Mucosa of gallbladder (tissue), 1 donor: ENCODE results near the gene GEN1. TPM values are rescaled to one million over a fixed set of nuclear protein-coding genes. Genes with fewer than 3 reads are reported as not detected.

Source experiments
- DNase-seq: peaks from one replicate; pipeline ENCODE4 v3.0.0-alpha.2; 2020; ENCODE audit warnings: low spot score
- total RNA-seq: library from RNA; stranded (reverse); gene quantifications from one replicate; pipeline ENCODE4 v1.2.1, GENCODE V29; 2021
- donor health status: DM: no; HTN: no; CAD: no.

The GEN1 gene, protein sequence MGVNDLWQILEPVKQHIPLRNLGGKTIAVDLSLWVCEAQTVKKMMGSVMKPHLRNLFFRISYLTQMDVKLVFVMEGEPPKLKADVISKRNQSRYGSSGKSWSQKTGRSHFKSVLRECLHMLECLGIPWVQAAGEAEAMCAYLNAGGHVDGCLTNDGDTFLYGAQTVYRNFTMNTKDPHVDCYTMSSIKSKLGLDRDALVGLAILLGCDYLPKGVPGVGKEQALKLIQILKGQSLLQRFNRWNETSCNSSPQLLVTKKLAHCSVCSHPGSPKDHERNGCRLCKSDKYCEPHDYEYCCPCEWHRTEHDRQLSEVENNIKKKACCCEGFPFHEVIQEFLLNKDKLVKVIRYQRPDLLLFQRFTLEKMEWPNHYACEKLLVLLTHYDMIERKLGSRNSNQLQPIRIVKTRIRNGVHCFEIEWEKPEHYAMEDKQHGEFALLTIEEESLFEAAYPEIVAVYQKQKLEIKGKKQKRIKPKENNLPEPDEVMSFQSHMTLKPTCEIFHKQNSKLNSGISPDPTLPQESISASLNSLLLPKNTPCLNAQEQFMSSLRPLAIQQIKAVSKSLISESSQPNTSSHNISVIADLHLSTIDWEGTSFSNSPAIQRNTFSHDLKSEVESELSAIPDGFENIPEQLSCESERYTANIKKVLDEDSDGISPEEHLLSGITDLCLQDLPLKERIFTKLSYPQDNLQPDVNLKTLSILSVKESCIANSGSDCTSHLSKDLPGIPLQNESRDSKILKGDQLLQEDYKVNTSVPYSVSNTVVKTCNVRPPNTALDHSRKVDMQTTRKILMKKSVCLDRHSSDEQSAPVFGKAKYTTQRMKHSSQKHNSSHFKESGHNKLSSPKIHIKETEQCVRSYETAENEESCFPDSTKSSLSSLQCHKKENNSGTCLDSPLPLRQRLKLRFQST
- 8.6 TPM for total RNA-seq

DNA sequence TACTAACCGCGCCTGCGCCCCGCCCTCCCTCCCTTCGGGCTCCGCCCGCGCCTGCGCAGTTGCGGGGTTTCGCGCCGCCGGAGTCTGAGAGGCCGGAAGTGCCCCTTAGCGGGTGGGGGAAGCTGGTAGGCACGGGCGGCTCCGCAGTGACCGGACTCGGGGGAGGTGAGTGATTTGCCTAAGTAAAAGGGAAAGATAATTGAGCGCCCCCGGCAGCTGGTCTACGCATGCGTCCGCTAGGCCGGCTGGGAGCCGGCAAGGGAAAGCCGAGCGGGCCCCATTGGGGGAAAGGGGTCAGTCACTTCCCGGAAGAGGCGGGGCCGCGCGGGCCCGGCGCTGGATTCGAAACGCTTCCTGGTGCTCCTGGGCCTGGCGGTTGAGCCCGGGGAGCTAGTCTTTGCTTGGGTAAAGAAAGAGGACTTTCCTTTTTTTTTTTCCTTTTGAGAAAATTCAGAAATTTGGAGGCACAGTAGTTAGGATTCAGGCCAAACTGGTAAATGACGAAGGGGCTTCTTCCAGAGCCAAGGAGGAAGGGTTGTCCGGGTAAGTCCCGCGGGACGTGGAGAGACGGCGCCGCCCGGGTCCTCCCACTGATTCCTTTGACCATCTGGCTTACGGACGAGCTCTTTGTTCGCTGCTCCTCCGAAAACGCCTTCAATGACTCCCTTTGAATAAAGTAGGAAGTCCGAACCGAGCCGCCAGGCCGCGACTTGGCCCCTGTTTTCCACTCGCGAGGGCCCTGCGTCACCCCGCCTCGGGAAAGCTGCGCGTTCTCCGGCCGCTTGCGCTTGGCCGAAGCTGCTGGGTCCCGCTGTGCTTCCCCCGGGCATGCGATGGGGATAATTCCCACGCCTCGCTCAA lies at the start of gene GEN1, which contains the start of gene SMC6:
Gene GEN1 (plus strand): TSS at position 336 of the 861 bp plus-strand sequence. CDS start 5,806 bp downstream, outside the sequence.
Gene SMC6 (minus strand): TSS at position 8 of the 861 bp plus-strand sequence. CDS start 7,864 bp downstream, outside the sequence.
- peak; percentile 91 for DNase-seq

- no peak for DNase-seq
Observed at GRCh38 chr2:17706845-17707244, 47.1 kb upstream of the GEN1 start.

DNA sequence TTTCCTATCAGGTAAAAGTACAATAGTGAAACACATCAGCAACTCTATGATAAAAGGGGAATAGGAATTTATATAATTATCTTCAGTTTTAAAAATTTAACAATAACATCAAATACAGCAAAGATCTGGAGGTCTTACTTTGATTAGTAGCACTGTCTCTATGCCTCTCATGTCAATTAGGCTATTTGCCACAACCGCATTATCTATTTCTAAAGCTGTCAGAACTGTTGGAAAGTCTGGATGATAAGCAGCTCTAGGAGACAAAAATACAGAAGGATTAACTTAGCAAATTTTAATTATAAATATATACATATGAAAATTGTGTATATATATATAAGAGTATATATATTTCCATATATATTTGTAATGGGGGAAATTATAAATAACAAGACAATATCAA lies 45.4 kb upstream of the GEN1 start:
- DNase-seq: no peak

GRCh38 chr2:17709897-17710296 lies 44.0 kb upstream of the GEN1 start:
- no peak for DNase-seq

- no peak for DNase-seq
Observed at GRCh38 chr2:17710547-17711248, 43.2 kb upstream of the GEN1 start.

- no peak for DNase-seq
Observed at GRCh38 chr2:17713291-17713690, 40.6 kb upstream of the GEN1 start.

- no peak for DNase-seq
Observed at GRCh38 chr2:17717666-17718065, 36.3 kb upstream of the GEN1 start.

DNA sequence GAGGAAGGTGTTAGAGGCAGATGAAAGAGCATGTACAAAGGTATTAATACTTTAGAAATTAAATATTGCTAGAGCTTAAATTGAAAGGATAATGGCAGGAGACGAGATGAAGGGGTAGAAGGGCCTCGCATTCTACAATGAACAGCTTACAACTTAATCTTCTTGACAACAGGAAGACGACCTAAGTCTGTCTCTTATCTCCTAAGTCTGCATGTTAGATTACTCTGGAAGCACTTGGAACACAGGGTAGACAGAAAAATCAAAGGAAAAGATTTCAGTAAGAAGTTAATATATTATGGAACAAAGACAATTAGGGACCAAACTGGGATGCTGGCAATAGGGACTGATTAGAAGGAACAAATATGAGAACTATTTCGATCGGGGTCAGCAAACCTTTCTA lies 35.2 kb upstream of the GEN1 start:
- no peak for DNase-seq

- DNase-seq: no peak
Observed at GRCh38 chr2:17719562-17720371, 34.2 kb upstream of the GEN1 start.

- no peak for DNase-seq
Observed at GRCh38 chr2:17728210-17728609, 25.7 kb upstream of the GEN1 start.

DNA sequence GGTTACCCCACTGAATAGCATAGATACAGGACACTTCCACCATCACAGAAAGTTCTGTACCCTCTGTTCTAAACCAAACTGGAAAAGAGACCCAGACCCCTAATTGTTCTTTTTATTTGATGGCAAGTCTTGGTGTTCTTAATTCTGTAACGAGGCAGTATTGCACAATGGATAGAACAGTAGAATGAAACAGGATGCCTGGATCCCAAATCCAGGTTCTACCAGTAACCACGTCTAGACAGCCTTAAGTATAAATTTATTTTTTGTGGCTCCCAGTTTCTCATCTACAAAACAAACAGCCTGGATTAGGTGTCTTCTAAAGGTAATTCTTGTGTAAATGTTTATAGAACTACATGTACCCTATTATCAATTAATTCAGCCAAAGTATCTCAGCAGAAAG lies 24.1 kb upstream of the GEN1 start:
- DNase-seq: no peak

DNA sequence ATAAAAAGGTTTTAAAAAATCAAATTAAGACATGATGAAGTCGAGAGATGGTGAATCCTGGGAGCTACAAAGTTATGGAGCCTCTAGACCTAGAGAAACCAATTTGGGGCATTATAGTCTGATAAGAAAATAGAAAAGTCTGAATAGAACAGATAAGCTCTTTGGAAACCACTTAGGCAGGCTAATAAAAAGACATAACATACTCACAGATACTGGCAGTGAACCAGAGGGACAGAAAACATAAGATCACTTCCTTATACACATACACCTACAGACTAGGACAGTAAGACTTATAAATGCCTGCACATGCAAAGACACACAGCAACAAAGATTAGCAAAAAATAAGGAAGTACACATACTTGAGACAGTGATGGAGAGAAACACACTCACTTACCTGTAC lies 20.3 kb upstream of the GEN1 start:
- DNase-seq: no peak

GRCh38 chr2:17735864-17736263 lies 18.1 kb upstream of the GEN1 start:
- DNase-seq: no peak

DNA sequence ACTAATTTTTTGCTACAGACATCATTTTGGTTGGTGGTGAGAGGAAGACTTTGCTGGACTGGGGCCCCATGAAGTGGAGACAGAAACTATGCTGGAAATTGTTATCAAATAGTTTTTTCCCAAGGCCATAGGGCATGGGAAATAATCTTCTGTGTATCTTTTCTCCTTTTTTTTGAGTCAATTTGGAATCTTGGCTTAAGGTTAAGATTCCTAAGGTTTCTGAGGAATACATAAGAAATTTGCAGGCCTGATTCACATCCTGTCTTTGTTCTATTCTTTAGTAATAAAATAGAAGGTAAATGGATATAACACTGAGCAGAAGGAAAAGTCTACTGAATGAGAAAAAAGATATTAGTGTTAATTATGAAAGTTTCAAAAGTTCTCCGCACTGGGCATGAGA lies 16.9 kb upstream of the GEN1 start:
- no peak for DNase-seq

DNA sequence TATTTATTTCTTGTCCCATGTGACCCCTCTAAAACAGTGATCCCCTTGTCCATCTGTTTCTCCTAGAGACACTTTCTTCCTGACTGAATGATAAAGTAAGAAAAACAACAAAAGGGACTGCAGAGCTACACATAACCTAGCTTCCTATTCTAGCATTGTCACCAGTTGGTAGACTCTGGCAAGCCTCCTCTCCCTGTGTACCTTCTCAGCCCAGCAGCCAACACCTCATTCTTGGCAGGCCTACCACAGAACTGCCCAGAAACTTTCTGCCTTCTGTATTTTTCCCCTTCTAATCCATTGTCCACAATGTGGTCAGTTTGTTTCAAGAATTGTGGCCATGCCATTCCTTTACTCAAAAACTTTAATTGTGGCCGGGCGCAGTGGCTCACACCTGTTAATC lies 13.7 kb upstream of the GEN1 start:
- DNase-seq: no peak

GRCh38 chr2:17747684-17748452 lies 6.1 kb upstream of the GEN1 start:
- DNase-seq: no peak

DNA sequence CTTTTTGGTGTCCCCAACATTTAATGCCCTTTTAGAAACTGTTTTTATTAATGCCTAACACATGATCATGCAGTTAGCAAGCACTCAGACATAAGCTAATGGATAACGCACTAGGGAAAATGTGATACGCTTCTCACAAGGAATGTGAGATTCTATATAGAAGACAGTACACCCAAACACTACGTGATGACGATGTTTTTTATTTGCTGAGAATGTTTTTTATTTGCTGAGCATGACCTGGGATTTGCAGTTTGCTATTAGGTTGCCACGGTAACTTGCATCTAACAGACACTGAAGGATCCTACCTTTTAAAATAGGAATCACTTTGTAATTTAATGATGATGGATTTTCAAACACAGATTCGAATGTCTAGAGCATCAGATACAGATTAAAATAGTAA lies 5.2 kb upstream of the GEN1 start:
- DNase-seq: no peak

GRCh38 chr2:17749753-17750438 lies 4.0 kb upstream of the GEN1 start:
- no peak for DNase-seq

- no peak for DNase-seq
Observed at GRCh38 chr2:17752246-17752645, 1.7 kb upstream of the GEN1 start.
